ENCODE measurements around the gene SLC10A1. TPM values are rescaled to one million over a fixed set of nuclear protein-coding genes. Genes with fewer than 3 reads are reported as not detected.

The SLC10A1 gene
- total RNA-seq, 1 experiment from 2014 or later, result not detected

GRCh38 chr14:69756298-69756697 is 40.7 kb downstream of the SLC10A1 start:
- Histone ChIP-seq H3K9ac (ENCODE audit: extremely low read depth, insufficient read length, low read length) (no peak overlapping the region), H2BK5ac (ENCODE audit: insufficient read length, low read length) (no peak overlapping the region)

More at GRCh38 chr14:69756298-69756697, 40.7 kb downstream of the SLC10A1 start:
- H3K27ac Mint-ChIP-seq, result no peak overlapping the region
- Histone ChIP-seq H3K4me2 (ENCODE audit: insufficient read depth, insufficient read length, low read length) (no peak overlapping the region), H3K27me3 (ENCODE audit: insufficient read depth, low read length) (no peaks in the 10 kb centered on the region), H4K20me1 (ENCODE audit: control insufficient read depth, insufficient read depth, insufficient read length) (no peaks in the 10 kb centered on the region), H3K9me3 (ENCODE audit: control insufficient read depth, low read depth, low read length) (no peaks in the 10 kb centered on the region), H3K4ac (ENCODE audit: low read depth, low read length) (no peak overlapping the region), H2AK5ac (ENCODE audit: insufficient read length, low read length) (no peak overlapping the region), H3T11ph (ENCODE audit: low read length) (no peak overlapping the region), H3K23ac (ENCODE audit: insufficient read length, low read depth, low read length) (no peak overlapping the region), H2BK120ac (ENCODE audit: low read depth, low read length, poor library complexity, severe bottlenecking) (no peak overlapping the region), H3K14ac (ENCODE audit: insufficient read depth, low read length) (no peak overlapping the region), H2BK12ac (ENCODE audit: insufficient read length, low read depth, low read length) (no peak overlapping the region), H4K91ac (ENCODE audit: insufficient read length, low read depth, low read length) (no peak overlapping the region), H2BK20ac (ENCODE audit: low read depth, low read length, poor library complexity, severe bottlenecking) (no peak overlapping the region), H4K5ac (ENCODE audit: insufficient read length, low read depth, low read length) (no peak overlapping the region), H2AFZ (ENCODE audit: low read length) (no peak overlapping the region), H2BK15ac (ENCODE audit: low read depth, low read length) (no peak overlapping the region), H3K79me1 (ENCODE audit: insufficient read depth, low read depth, low read length, poor library complexity, severe bottlenecking) (no peaks in the 10 kb centered on the region), H3K23me2 (ENCODE audit: insufficient read length, low read depth, low read length, poor library complexity, severe bottlenecking) (no peaks in the 10 kb centered on the region), H3K18ac (ENCODE audit: insufficient read length, low read depth, low read length) (no peak overlapping the region), H3K27ac (ENCODE audit: insufficient read length, low read depth, low read length) (no peak overlapping the region), H3K56ac (ENCODE audit: insufficient read length, low read depth, low read length) (no peak overlapping the region), H3K79me2 (ENCODE audit: insufficient read depth, low read length) (no peaks in the 10 kb centered on the region), H4K8ac (replicated peaks; ENCODE audit: insufficient read length, low read depth, low read length) (no peak overlapping the region), H3K4me1 (ENCODE audit: insufficient read depth, low read length) (no peaks in the 10 kb centered on the region; the same call in 1 of the 2 replicates)
- DNase-seq, result no peak
- peaks cover 3% of the 10 kb centered on the region; the same call in 1 of the 2 replicates for H3K27me3 Mint-ChIP-seq (ENCODE audit: low read depth)
- TF ChIP-seq CTCF (conservative IDR thresholded peaks at IDR 0.05), result no peak
- no CpG with 5 or more reads among the region's 3 CpGs for WGBS (ENCODE audit: extremely low coverage, insufficient read length, low lambda C conversion rate)
- no peak overlapping the region for H3K4me3 Mint-ChIP-seq
- H3K9me3 Mint-ChIP-seq, result no peaks in the 10 kb centered on the region; a peak in 1 of 5 replicates
- H3K36me3 Mint-ChIP-seq (ENCODE audit: insufficient read depth in 1 of 3, low read depth in 3 of 3), result no peaks in the 10 kb centered on the region
- H3K4me1 Mint-ChIP-seq, result peaks cover 15 to 16% of the 10 kb centered on the region in 2 experiments

All from H9 (cell line).